GM19372 (cell line): ENCODE measurements around the gene TWNK.
A peak's percentile ranks its signal among the peaks of the same experiment; 100 is the strongest.
"Not testable (repeated sequence)": the region's sequence is repeated elsewhere in the genome, so short reads cannot be mapped to it uniquely, and the experiment has no call there.

ENCODE experiments used
- ATAC-seq: cut with Tn5 transposase; IDR thresholded peaks from one replicate; pipeline ENCODE4 v1.9.1; 2021; ENCODE audit warnings: mild to moderate bottlenecking, low read depth, moderate library complexity; ENCODE audit not compliant: unreplicated experiment

TWNK gene

DNA sequence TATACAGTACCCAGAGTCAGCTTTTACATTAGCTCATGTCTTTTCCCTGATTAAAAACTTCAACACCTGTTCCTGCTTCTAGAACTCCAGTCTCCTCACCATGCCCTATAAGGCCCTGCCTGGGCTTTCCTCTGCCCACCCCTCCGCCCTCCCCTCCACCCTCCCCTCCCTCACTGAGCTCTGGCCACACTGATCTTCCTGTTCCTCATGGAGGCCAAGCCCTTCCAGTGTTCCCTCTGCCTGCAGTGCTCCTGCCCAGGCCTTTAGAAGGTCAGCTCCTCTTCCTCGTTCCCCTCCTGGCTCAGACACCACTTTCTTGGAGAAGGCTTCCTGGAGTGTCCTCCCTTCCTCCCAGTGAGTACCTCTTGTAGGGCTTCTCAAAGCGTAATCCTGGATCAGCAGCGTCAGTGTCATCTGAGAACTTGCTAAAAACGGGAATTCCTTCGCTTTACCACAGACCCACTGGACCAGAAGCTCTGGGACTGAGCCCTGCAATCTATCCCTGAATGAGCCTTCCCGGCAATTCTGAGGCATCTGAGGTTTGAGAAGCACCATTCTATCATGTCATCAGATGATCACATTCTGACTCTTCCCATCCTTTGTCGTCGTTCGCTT is 39.9 kb downstream of the TWNK start:
- ATAC-seq: no peak

DNA sequence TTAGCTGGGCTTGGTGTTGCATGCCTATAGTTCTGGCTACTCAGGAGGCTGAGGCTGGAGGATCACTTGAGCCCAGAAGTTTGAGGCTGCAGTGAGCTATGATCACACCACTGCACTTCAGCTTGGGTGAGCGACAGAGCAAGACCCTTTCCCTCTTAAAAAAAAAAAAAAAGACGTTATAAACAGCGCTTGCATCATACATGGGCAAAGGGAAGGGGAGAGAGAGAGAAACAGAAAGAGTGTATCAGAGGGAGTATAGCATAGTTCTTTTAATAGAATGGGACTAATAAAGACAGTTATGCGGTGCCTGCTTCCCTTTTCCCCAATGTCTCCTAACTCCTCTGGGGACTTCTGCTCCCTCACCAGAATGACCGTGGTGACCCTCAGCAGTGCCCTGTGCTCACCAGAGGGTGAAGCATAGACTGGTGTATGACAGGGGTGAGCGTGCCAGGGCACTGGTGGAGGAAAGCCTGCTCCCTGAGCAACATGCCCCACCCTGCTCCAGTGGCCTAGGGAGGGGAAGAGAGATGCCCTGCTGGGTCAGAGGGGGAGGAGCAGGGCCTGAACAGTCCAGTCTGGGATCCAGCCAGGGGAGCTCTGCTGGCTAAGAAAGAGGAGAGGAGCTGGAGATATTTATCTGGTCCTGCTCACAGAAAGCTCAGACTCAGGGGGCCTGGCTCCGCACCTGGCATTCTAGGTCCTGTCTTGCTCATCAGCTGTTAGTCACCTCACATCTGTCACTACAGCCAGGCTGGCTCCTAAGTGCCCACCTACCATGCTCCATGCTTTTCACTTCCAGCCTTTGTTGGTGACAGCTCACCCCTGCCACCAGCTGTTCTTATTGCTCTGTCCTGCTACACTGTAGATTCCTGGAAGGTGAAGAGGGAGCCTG is 41.3 kb downstream of the TWNK start:
- ATAC-seq: no peak

DNA sequence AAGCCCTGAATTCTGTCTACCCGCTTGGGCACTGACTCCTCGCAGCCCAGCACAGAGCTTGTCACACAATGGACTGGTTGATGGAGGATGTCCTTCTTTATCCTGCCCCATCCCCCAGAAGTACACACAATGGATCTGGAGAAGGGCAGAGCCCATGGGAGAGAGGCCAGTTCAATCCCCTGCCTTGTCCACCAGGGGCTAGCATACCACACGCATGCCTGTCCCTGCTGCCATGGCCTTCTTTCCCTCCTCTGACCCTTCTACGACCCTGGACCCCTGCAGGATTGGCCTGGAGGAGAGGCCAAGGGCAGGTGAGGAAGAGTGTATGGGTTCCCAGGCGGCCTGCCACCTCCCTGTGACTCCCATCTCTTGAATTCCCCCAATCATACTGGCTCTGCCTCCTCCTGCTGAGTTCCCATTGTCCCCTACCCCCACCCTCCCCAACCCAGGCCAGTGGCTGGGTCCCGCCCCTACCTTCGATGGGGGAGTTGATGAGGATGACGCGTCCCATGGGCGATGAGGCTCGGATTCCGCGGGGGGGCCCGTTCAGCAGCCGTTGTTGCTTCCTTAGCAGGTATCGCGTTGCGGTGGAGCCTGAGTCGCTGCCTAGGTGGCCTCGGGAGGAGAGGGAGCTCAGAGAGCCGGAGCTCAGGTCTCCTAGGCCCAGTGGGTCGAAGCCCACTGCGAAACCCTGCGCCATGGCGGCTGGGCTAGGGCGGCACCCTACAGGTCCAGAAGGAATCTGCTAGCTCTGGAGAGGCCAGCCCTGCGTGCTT is 42.4 kb downstream of the TWNK start:
- no peak for ATAC-seq

DNA sequence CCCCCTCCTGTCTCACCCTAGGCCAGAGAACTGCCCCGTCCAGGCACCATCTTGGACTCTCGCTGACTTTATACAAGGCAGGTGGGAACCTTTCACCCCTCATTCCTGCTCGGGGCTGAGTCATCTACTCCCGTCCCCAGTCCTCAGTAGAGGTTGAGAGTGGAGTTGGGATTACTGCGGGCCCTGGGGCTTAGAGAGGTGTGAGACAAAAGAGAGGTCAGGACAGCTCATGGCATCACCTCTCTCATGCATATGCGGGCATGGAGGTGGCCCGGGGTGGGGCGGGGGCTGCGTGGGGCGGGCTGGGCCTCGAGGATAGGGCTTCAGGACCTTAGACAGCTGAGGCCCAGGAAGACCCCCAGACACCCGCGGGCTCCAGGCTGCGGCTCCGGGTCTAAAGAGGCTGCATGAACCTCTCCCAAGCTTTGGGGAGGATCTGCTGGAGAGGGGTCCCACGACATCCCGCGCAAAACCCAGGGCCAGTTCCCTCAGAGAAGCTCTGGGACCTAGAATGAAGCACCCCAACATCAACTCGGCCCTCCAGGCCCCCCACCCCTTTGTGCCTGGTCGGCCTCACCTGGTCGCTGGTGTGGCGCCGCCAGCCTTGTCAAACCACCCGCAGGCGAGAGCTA is 43.3 kb downstream of the TWNK start:
- ATAC-seq: no peak

DNA sequence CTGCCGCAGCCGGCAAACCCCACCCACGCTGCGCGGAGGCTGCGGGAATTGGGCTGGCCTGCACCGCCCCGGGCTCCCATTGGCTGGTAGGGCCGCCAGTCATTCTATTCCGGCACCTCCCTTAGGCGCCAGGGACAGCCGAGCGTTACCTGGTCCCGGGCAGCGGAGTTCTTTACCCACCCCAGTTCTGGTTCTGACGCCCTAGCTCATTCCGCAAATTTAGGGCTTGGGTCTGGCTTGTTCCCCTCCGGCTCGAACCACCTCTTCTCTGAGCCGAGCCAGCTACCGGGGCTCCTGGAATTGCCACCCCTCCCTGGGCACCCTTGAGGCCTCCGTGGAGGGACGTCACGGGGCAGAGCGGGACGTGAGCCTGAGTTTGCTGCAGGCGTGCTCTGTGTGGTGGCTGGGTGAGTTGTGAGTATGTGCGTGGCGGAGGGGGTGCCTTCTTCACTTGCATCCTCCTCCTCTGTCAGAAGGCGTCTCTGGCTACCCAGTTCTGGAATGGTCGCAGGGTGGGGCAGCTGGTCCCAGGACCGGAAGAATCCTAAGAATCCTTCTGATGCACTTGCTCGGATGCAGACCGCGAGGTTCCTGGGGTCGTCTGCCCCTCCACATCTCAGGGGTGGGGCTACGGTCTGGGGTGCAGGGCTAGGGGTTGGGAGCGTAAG is 43.9 kb downstream of the TWNK start, which contains the start of the genes PDZD7 and SFXN3:
Gene PDZD7, minus strand, starts transcription at position 2 of the 668 bp plus-strand sequence. CDS start 910 bp downstream, outside the sequence.
Gene SFXN3, plus strand, starts transcription at position 107 of the 668 bp plus-strand sequence. CDS start 3,461 bp downstream, outside the sequence.
- ATAC-seq: peak; percentile 89

DNA sequence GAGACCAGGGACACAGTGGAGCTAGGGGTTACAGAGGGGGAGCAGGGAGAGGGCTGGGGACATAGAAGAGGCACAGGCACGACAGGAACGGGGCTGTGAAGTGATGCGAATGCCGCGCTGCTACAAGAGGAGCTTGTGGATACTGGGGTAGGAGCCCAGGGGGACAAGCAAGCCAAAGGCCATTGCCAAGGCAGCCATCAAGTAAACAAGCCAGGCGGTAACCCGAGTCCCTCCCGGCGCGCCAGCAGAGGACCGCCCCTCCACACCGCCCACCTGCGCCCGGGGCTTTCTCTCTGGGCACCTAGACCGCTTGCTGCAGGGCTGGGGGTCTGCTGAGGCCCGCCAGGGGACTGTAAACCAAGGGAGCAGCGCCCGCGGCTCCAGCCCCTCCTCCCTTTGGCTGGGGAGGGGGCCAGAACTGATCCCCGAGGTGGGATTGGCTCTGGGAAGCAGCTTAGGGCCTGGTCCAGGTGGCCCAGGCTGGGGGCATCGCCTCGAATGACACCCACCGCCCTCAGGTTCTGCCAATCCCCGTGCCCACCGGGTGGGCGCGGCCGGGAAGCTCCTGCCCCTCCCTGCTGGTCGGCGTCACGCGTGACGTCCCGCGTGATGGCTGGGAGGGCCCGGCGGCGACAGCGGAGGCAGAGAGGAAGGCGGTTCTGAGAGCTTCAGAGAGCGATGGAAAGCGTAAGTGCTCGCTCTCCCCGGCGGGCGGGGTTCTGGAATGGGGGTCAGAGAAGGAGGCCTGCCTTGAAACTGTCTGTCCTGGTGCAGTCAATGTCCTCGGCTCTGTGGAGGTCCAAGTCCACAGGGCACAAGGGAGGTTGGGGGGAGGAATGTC is 44.7 kb downstream of the TWNK start:
- ATAC-seq: no peak

DNA sequence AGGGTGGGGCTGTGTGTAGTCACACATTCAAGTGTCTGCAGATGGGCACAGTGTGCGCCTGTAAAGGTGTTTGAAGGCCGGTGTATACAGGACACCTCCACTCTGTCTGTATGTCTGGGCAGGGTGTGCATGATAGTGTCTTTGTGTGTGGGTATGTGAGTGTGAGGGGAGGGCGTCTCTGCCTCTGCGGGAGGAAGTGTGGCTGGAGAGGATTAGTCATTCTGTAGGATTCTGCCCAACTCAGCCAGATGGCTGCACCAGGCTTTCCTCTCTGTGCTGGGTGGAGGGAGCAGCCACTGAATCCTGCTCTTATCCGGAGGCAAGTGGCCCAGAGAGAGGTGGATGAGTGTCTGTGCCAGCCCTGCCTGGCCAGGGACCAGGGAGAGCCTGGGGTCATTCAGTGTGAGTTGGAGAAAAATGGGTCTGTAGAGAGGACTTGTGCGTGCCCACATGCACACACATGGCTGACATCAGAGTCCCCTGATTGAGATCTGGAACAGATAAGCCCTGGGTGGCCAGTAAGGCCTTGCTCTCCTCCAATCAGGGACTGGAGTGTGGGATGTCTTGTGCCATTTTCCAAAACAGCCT is 45.4 kb downstream of the TWNK start:
- ATAC-seq: no peak

DNA sequence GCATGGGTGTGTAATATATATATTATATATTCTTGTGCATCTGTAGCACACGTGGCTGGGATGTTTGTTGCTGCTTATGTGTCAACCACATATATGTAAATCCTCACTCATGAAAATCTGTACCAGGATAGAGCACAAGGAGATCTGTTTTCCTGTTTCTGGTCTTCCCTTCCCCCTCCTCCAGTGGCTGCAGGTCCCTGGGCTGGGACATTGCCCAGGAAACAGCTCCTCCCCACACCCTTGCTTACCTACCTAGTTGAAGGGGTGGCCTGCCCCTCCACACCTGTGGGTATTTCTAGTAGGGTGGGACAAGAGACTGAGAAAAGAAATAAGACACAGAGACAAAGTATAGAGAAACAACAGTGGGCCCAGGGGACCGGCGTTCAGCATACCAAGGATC is 45.9 kb downstream of the TWNK start:
- ATAC-seq: no peak

DNA sequence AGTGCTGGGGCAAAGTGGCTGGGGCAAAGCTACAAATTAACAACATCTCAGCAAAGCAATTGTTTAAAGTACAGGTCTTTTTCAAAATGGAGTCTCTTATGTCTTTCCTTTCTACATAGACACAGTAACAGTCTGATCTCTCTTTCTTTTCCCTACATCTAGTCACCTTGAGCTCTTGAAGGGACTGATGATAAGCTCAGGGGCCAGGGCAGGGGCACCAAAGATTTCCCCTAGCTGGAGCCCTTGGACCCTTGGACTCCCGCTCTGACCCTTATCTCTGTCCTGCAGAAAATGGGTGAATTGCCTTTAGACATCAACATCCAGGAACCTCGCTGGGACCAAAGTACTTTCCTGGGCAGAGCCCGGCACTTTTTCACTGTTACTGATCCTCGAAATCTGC is 47.1 kb downstream of the TWNK start:
- ATAC-seq: not testable (repeated sequence)

DNA sequence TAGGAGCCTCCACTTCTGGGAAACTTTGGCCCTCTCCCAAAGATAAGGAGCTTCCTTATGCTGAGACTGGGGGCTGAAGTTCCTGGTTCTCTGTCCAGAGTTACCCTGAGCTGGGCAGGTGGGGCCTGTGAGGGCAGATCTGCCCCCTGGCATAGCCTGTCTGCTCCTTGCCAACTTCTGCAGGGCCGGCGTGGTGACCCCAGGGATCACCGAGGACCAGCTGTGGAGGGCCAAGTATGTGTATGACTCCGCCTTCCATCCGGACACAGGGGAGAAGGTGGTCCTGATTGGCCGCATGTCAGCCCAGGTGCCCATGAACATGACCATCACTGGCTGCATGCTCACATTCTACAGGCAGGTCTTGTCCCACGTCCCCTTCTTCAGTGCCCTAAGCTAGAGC is 48.0 kb downstream of the TWNK start:
- no peak for ATAC-seq

DNA sequence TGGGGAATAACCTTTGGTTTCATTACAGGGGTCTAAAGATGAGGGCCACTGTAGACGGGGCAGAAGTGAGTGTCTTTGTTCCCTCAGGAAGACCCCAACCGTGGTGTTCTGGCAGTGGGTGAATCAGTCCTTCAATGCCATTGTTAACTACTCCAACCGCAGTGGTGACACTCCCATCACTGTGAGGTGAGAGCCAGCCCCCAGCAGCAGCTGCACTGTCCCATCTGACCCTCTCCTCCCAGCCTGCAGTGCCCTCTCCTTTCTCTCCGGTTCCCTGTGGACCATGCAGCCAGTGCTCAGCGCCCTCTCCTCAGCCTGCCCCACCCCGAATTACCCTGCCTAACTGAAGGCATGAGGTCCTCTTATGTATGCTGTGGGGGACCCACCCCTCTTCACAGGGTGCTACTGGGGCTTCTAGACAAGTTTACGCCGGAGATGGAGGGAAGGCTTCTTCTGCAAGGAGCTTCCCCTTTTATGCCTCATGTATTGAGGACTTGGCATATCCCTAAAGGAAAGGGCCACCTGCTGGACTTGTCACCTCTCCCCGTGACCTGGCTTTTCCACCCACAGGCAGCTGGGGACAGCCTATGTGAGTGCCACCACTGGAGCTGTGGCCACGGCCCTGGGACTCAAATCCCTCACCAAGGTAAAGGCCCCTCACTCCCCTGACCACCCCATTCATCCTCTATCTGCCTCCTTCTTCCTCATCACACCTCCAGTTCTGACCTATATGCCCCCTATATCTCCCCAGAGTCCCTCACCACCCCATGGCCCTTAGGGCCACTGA is 48.8 kb downstream of the TWNK start:
- no peak for ATAC-seq

DNA sequence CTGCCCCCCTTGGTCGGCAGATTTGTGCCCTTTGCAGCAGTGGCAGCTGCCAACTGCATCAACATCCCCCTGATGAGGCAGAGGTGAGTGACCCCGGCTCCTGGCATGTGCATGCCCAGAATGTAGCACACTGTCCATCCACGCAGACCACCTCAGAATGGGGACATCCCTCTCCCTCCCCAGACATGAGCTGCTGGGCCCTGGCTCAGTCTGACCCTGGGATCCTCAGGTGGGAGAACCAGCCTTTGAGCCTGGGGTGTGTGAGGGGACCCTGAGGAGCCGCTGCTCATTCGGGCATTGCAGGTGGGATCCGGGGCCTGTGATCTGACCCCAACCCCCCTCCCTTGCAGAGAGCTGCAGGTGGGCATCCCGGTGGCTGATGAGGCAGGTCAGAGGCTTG is 49.4 kb downstream of the TWNK start:
- ATAC-seq: no peak

DNA sequence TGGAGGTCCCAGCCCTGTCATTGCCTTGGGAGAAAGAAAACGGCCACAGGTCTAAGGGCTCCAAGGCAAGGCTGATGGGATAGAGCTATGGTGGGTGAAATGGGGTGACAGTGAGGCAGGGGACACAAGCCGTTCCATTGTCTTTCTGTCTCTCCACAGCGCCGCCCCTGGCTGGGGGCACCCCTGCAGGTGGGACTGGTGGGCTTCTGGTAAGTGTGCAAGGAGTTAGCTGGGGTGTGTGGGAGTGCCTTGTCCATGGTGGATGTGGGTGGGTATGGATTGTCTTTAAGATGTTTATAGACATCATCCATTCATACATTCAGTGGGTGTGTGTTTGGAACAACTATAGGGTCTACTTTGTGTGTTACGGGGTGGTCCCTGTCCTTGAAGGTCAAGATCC is 51.1 kb downstream of the TWNK start:
- no peak for ATAC-seq

DNA sequence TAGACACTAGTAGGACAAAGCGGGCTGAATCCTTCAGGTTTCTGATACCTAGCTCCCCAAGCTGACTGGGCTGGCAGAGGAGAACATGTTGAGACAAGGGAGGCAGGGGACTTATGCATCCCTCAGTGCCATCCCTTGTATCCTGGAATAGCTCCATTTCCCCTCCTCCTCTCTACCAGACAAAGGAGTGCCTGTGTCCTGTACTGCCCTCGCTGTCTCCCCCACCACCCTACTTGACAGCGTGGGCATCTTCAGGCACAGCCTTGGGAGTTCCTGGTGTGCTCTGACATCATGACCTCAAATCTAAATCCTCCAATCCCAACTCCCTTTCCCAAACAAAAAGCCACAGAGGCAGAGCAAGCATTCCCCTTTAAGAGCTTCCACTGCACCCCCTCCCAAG is 52.7 kb downstream of the TWNK start:
- no peak for ATAC-seq

DNA sequence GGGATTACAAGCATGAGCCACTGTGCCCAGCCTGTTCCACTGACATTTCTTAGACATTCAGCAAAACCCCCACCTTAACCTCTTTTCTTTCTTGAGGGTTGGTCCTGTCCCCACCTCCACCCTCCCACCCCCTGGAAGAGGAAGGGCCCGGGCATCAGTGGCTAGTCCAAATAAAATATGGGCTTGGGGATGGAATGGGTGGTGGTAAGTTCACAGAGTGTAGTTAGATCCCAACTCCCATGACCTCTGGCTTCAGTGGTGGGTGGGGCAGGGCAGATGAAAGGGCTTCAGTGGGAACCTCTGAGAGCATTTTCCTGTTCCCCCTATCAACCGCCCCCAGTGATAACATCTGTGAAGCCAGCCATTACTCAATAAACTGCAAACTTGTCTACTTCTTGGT is 53.5 kb downstream of the TWNK start:
- no peak for ATAC-seq

DNA sequence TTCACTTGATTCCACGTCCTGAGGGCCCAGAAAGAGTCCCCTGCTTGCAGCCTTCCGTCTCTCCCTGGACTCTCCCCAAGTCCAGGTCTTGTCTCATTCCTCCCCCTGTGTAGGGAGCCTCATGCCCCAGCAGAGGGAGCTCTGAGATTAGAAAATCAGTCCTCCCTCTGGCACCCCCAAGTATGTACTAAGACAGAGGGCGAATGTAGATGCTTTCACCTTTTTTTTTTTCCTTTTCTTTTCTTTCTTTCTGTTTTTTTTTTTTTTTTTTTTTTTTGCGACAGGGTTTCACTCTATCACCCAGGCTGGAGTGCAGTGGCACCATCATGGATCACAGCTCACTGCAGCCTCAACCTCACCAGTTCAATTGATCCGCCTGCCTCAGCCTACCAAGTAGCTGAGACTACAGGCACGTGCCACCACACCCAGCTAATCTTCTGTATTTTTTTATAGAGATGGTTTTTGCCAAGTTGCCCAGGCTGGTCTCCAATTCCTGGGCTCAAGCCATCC is 54.0 kb downstream of the TWNK start:
- no peak for ATAC-seq

DNA sequence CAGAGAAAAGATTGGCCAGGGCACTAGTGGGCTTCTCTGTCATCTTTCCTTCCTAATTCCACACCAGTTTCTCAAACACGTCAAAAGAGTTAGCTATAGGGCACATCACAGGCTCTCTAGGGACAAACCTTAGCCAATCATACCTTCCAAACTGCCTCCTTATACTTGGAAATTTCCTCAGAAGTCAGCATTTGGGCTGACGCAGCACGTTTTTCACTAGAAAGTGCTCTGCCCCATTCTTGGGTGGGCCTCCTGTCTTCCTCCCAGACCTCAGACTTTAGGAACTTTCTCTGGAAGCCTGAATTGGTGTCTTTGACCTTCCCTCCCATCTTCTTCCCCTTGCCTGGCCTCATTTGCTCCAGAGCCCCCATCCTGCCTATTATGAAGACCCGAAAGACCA is 54.8 kb downstream of the TWNK start:
- ATAC-seq: no peak
